ENCODE data around the gene BHLHE23. TPM values are rescaled to one million over a fixed set of nuclear protein-coding genes. Genes with fewer than 3 reads are reported as not detected.

The BHLHE23 gene
- polyA plus RNA-seq, 1 experiment, result not detected

- peaks cover 58% of the 10 kb centered on the region for H3K27me3 ChIP-seq (ENCODE audit: control insufficient read depth, insufficient read depth, low read length)
- no peak overlapping the region for H3K4me3 ChIP-seq (ENCODE audit: low read depth, low read length)
- ChIA-PET POLR2A (no interaction called here), CTCF (no interaction called here)
- H3K9me3 ChIP-seq (ENCODE audit: control insufficient read depth, insufficient read depth, low read length), result peaks cover 7% of the 10 kb centered on the region; the same call in 1 of the 2 replicates
- no peak overlapping the region for H3K27ac ChIP-seq (ENCODE audit: low read depth, low read length)
- no peak for TF ChIP-seq CTCF (IDR thresholded peaks at IDR 0.05; ENCODE audit: low read depth, low read length)
- DNase-seq (ENCODE audit: low read depth, low spot score), result no peak
Measured at GRCh38 chr20:63032861-63033793, 26.4 kb upstream of the BHLHE23 start.

DNA sequence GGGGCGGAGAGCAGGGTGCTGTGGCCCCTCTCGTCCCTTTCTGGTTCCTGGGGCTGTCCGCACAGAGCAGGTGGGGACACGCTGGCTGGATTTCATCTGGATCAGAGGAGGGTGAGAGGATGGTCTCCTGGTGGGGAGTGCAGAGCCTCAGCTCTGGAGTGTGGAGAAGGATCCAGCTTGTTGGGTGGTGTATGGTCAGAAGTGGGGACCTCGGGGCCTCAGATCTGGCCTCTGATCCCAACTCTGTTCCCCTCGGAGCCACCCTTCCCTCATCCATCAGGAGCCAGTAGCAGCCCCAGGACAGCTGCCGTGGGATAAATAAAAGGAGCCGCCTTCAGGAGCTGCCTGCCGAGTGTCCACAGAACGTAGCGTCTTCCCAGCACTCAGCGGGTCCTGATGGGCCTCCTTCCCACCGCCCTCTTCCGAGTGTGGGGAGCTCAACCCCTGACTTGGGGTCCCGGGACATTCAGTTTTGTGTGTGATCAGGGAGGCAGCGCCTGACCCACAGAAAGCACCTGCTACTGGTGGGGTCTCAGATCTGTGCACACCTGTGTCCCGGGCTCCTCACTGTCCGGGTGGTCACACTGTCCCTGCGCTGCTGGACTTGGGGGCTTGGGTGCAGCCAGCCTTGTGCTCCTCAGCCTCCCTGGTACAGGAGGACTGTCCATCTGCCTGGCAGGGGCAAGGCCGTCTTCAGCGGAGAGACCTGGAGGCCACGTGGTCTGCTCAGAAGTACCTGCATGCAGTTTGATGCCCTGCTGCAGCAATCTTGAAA, 25.4 kb upstream of the BHLHE23 start:
- DNase-seq (ENCODE audit: low read depth, low spot score), result no peak
- H3K4me3 ChIP-seq (ENCODE audit: low read depth, low read length), result no peak overlapping the region
- no peak for TF ChIP-seq CTCF (IDR thresholded peaks at IDR 0.05; ENCODE audit: low read depth, low read length)
- ChIA-PET POLR2A (no interaction called here), CTCF (no interaction called here)
- peaks cover 7% of the 10 kb centered on the region; the same call in 1 of the 2 replicates for H3K9me3 ChIP-seq (ENCODE audit: control insufficient read depth, insufficient read depth, low read length)
- no peak overlapping the region for H3K27ac ChIP-seq (ENCODE audit: low read depth, low read length)
- H3K27me3 ChIP-seq (ENCODE audit: control insufficient read depth, insufficient read depth, low read length), result peaks cover 65% of the 10 kb centered on the region

DNA sequence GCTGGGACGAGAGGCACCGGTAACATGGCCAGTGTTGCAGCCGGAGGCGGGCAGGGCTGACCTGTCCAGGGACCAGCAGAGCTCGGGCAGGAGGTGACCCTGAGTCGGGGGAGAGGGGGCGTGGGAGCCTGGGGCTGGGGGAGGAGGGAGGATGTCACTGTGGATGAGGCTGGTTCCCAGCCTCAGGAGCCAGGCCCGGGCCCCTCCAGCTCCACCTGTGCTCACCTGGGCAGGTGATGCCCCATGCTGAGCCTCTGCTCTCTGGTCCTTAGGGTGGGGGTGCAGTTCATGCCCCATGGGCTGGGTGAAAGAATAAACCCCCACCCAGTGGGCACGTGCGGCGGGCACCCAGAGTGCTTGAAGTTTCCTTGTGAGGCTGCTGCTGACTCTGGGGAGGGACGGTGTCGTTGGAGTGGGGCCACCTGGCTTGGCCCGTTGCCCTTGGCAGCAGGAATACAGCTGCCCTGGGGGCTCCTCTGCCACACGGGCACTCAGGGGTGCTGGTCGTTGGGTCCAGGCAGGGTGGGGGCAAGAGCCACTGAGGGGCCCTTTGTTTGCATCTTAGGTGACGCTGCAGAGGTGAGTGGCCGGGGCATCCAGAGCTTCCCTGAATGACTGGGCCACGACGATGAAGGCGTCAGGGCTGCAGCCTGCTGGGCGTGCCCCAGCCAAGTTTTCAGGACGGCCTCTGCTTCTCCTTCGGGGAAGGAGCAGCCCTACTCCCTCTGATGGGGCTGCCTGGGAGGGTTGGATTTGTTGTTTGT, 24.7 kb upstream of the BHLHE23 start:
- H3K27ac ChIP-seq (ENCODE audit: low read depth, low read length), result no peak overlapping the region
- no peak for TF ChIP-seq CTCF (IDR thresholded peaks at IDR 0.05; ENCODE audit: low read depth, low read length)
- H3K4me3 ChIP-seq (ENCODE audit: low read depth, low read length), result no peak overlapping the region
- POLR2A ChIA-PET, result no interaction called here
- no peak for DNase-seq (ENCODE audit: low read depth, low spot score)
- H3K27me3 ChIP-seq (ENCODE audit: control insufficient read depth, insufficient read depth, low read length), result peaks cover 66% of the 10 kb centered on the region
- CTCF ChIA-PET, result no interaction called here
- H3K9me3 ChIP-seq (ENCODE audit: control insufficient read depth, insufficient read depth, low read length), result peaks cover 7% of the 10 kb centered on the region; the same call in 1 of the 2 replicates

GRCh38 chr20:63029358-63030121, 22.8 kb upstream of the BHLHE23 start:
- TF ChIP-seq CTCF (IDR thresholded peaks at IDR 0.05; ENCODE audit: low read depth, low read length), result no peak
- Histone ChIP-seq H3K4me3 (ENCODE audit: low read depth, low read length) (no peak overlapping the region), H3K27me3 (ENCODE audit: control insufficient read depth, insufficient read depth, low read length) (peaks cover 72% of the 10 kb centered on the region), H3K9me3 (ENCODE audit: control insufficient read depth, insufficient read depth, low read length) (peaks cover 7% of the 10 kb centered on the region; the same call in 1 of the 2 replicates), H3K27ac (ENCODE audit: low read depth, low read length) (no peak overlapping the region)
- ChIA-PET POLR2A (no interaction called here), CTCF (no interaction called here)
- no peak for DNase-seq (ENCODE audit: low read depth, low spot score)

Data from AG04450 (cell line).